K562 (cell line): ENCODE measurements around the gene ACP1. TPM values are rescaled to one million over a fixed set of nuclear protein-coding genes. Genes with fewer than 3 reads are reported as not detected.

Experiments used
- ATAC-seq: fragments of 200-7000 bp; cut with Tn5 transposase; 3 replicates; pipeline ENCODE4 v1.9.1; 2020; ENCODE audit warnings: moderate library complexity
- BruUV-seq: library from RNA; stranded (reverse); fragments of 400-500 nt; replicated peaks from 2 replicates; lab custom pipeline; 2021; lab: Mats Ljungman, UMichigan
- CTCF ChIA-PET: fragments of 300-600 bp; formaldehyde crosslinking; extraction: SDS; loops from one replicate; lab custom pipeline; 2021; ENCODE audit warnings: low intra/inter-chr PET ratio; lab: Yijun Ruan, JAX
- POLR2A ChIA-PET: fragments of 300-600, 350-650 bp; sonication (Branson Sonifier 250); formaldehyde crosslinking; extraction: SDS; loops from one replicate; lab custom pipeline; 2021; ENCODE audit warnings: antibody characterized with exemption, inconsistent platforms; lab: Yijun Ruan, JAX
- DNase-seq, 4 experiments: peaks; one replicate each; pipeline versions ENCODE4 v3.0.0 to v3.0.0-alpha.2; 2011 to 2018; ENCODE audit warnings: low spot score in 3 of 4, mixed read lengths in 3 of 4; ENCODE audit errors: extremely low read depth in 1 of 4
- FAIRE-seq: peaks from 2 replicates; lab custom pipeline; 2011; peaks lifted over from hg19 to GRCh38; lab: Jason Lieb, UNC
- H2AFZ ChIP-seq: 2 replicates; pipeline ENCODE4 v1.6.0; 2011; ENCODE audit warnings: low read depth, low read length, control low read depth, inconsistent platforms
- H3K27ac ChIP-seq: fragments of 200-600 bp; 3 replicates; pipeline ENCODE4 v1.8.0; 2011; ENCODE audit warnings: low read depth, mild to moderate bottlenecking, control low read depth, inconsistent platforms, low read length, moderate library complexity, mixed read lengths; ENCODE audit errors: extremely low read depth
- H3K27me3 ChIP-seq, 2 experiments: fragments of 300-600 bp in 1 of 2; 2 replicates in 1 of 2; 3 replicates in 1 of 2; pipeline versions ENCODE4 v1.6.0 to v1.8.0; 2011; ENCODE audit warnings: inconsistent platforms in 2 of 2, low read length in 2 of 2, mild to moderate bottlenecking in 1 of 2, mixed read lengths in 1 of 2, moderate library complexity in 1 of 2; ENCODE audit not compliant: control insufficient read depth in 2 of 2, insufficient read depth in 2 of 2
- H3K36me3 ChIP-seq: fragments of 300-600 bp; 3 replicates; pipeline ENCODE4 v1.8.0; 2011; ENCODE audit warnings: mild to moderate bottlenecking, low read length, inconsistent platforms; ENCODE audit not compliant: control insufficient read depth, insufficient read depth
- H3K4me1 ChIP-seq, 2 experiments: fragments of 200-600 bp in 1 of 2; replicated peaks in 1 of 2; 2 replicates in 1 of 2; 3 replicates in 1 of 2; pipeline versions ENCODE4 v1.5.1 to v1.8.0; 2011; ENCODE audit warnings: inconsistent platforms in 2 of 2, low read length in 2 of 2, mild to moderate bottlenecking in 1 of 2, mixed read lengths in 1 of 2, moderate library complexity in 1 of 2; ENCODE audit not compliant: control insufficient read depth in 2 of 2, insufficient read depth in 2 of 2
- H3K4me2 ChIP-seq: 2 replicates; pipeline ENCODE4 v1.6.1; 2011; ENCODE audit warnings: low read length, control low read depth, inconsistent platforms, mixed read lengths; ENCODE audit not compliant: insufficient read depth
- H3K4me3 ChIP-seq: fragments of 200-600 bp; sonication (generic), shearing (Covaris generic); 2 replicates; pipeline ENCODE4 v1.5.1; 2016; ENCODE audit warnings: control low read depth, inconsistent platforms
- H3K79me2 ChIP-seq: fragments of 200-600 bp; 3 replicates; pipeline ENCODE4 v1.8.0; 2011; ENCODE audit warnings: low read length, inconsistent platforms; ENCODE audit not compliant: control insufficient read depth, insufficient read depth
- H3K9ac ChIP-seq, 2 experiments: 2 replicates each; pipeline versions ENCODE4 v1.6.0 to v1.6.1; 2011; ENCODE audit warnings: low read depth in 2 of 2, low read length in 2 of 2, control low read depth in 1 of 2, inconsistent platforms in 1 of 2, mild to moderate bottlenecking in 1 of 2, mixed read lengths in 1 of 2; ENCODE audit not compliant: insufficient read depth in 1 of 2
- H3K9me1 ChIP-seq: one replicate; pipeline ENCODE4 v1.6.0; 2011; ENCODE audit warnings: inconsistent platforms, mild to moderate bottlenecking, low read length, moderate library complexity; ENCODE audit not compliant: control insufficient read depth, insufficient read depth
- H3K9me3 ChIP-seq: replicated peaks from 2 replicates; pipeline ENCODE4 v1.5.1; 2011; ENCODE audit warnings: low read depth, low read length, inconsistent platforms; ENCODE audit not compliant: control insufficient read depth, insufficient read depth
- H4K20me1 ChIP-seq: replicated peaks from 2 replicates; pipeline ENCODE4 v1.6.1; 2011; ENCODE audit warnings: low read length, inconsistent platforms, mixed read lengths; ENCODE audit not compliant: control insufficient read depth, insufficient read depth
- COPS2 ChIP-seq: fragments of 450-650 bp; conservative IDR thresholded peaks from 2 replicates; pipeline ENCODE4 v1.6.1; 2016; ENCODE audit warnings: mild to moderate bottlenecking, moderate library complexity
- KAT8 ChIP-seq: fragments of 450-650 bp; IDR thresholded peaks from 2 replicates; pipeline ENCODE4 v1.6.1; 2016; ENCODE audit warnings: low read depth, mild to moderate bottlenecking
- MCM7 ChIP-seq, 2 experiments: fragments of 450-650 bp; IDR thresholded peaks; 2 replicates each; pipeline ENCODE4 v1.6.1; 2016 to 2018
- MYC ChIP-seq, 2 experiments: fragments of 250-450 bp in 1 of 2; sonication (Bioruptor Pico) in 1 of 2; IDR thresholded peaks; 2 replicates each; pipeline versions ENCODE4 v1.5.1 to v1.6.1; 2012 to 2021; ENCODE audit warnings: low read depth in 2 of 2, borderline replicate concordance in 1 of 2, improper control_type of control experiment in 1 of 2, low read length in 1 of 2, mild to moderate bottlenecking in 1 of 2, moderate library complexity in 1 of 2
- POLR2G ChIP-seq: fragments of 200-400 bp; formaldehyde crosslinking; IDR thresholded peaks from 2 replicates; pipeline ENCODE4 v1.6.1; 2017; ENCODE audit warnings: low read depth, mild to moderate bottlenecking, antibody characterized with exemption, low read length, moderate library complexity
- PTBP1 ChIP-seq: fragments of 200-400 bp; formaldehyde crosslinking; IDR thresholded peaks from 2 replicates; pipeline ENCODE4 v1.6.1; 2017; ENCODE audit warnings: low read depth, low read length
- RBM25 ChIP-seq: fragments of 200-400 bp; formaldehyde crosslinking; IDR thresholded peaks from 2 replicates; pipeline ENCODE4 v1.6.1; 2018; ENCODE audit warnings: low read length, low read depth, moderate library complexity; ENCODE audit not compliant: severe bottlenecking
- SMARCC2 ChIP-seq: fragments of 450-650 bp; IDR thresholded peaks from 2 replicates; pipeline ENCODE4 v1.6.1; 2017; ENCODE audit warnings: antibody characterized with exemption, moderate library complexity, mild to moderate bottlenecking, low read depth
- TAF9B ChIP-seq: fragments of 450-650 bp; IDR thresholded peaks from 2 replicates; pipeline ENCODE4 v1.6.1; 2018; ENCODE audit warnings: mild to moderate bottlenecking; ENCODE audit not compliant: partially characterized antibody
- TEAD2 ChIP-seq: fragments of 450-650 bp; IDR thresholded peaks from 2 replicates; pipeline ENCODE4 v1.6.1; 2016; ENCODE audit warnings: missing genetic modification characterization, control low read depth, missing compliant biosample characterization
- TFAP4 ChIP-seq: sonication (generic); formaldehyde crosslinking; IDR thresholded peaks from 2 replicates; pipeline ENCODE4 v1.8.0; 2022; ENCODE audit warnings: missing genetic modification reagents, mild to moderate bottlenecking, moderate library complexity, borderline replicate concordance
- ZNF384 ChIP-seq: IDR thresholded peaks from 2 replicates; pipeline ENCODE4 v1.6.1; 2012; ENCODE audit warnings: low read depth, low read length, improper control_type of control experiment
- ZNF511 ChIP-seq: sonication (generic); formaldehyde crosslinking; IDR thresholded peaks from 2 replicates; pipeline ENCODE4 v1.8.0; 2022; ENCODE audit warnings: mild to moderate bottlenecking, missing genetic modification reagents
- ZNF695 ChIP-seq: fragments of 450-650 bp; formaldehyde crosslinking; IDR thresholded peaks from 2 replicates; pipeline ENCODE4 v1.4.0; 2020; ENCODE audit warnings: mild to moderate bottlenecking, moderate library complexity
- WGBS: fragments of 100-300 bp; shearing (Covaris generic); methylation state at CpG from one replicate; pipeline ENCODE4 v1.1.6; 2016; ENCODE audit warnings: low coverage, mixed read lengths; ENCODE audit not compliant: insufficient coverage; ENCODE audit errors: missing lambda C conversion rate; 5-methylcytosine and 5-hydroxymethylcytosine counted together
- in situ Hi-C: fragments of 300-500 bp; cut with MboI; formaldehyde crosslinking; loops from 4 replicates; pipeline ENCODE4 v1.15.0; 2018; ENCODE audit warnings: inconsistent platforms, mixed read lengths
- intact Hi-C: fragments of 100-400 bp; cut with micrococcal nuclease; formaldehyde crosslinking; loops from 2 replicates; pipeline ENCODE4 v1.14.2; 2022
- polyA plus RNA-seq, 8 experiments: library from polyadenylated mRNA; depleted of rRNA in 4 of 8; stranded (reverse) in 5 of 8; unstranded in 3 of 8; fragments of >200 nt; fragmentation: Nextera tagmentation in 2 of 8; fragmentation: Illumina TruSeq in 1 of 8; extraction: Ambion mirVana in 2 of 8; extraction: Trizol in 1 of 8; gene quantifications; 2 replicates each; pipeline versions ENCODE4 v1.2.1 to v1.2.3, GENCODE V29; 2011 to 2014; ENCODE audit warnings: inconsistent platforms in 1 of 8, missing spikeins in 1 of 8
- total RNA-seq, 7 experiments: library from RNA; depleted of rRNA in 6 of 7; stranded (reverse); fragments of >200 nt in 6 of 7; fragmentation: Illumina TruSeq in 2 of 7; extraction: Trizol in 2 of 7; gene quantifications; 2 replicates each; pipeline versions ENCODE4 v1.2.1 to v1.2.3, GENCODE V29; 2011 to 2021; ENCODE audit warnings: low replicate concordance in 1 of 7

The ACP1 gene
- total and polyA plus RNA-seq, 9 of the 15 experiments (the other 6 are each of a cell fraction or from before 2014, with no cell fraction given), result 139 to 493 (median 189) TPM

GRCh38 chr2:286035-286434, 21.3 kb downstream of the ACP1 start:
- TF ChIP-seq ZNF695 (CRISPR knock-in tag) (no peak), TEAD2 (tag) (no peak), RBM25 (no peak), KAT8 (no peak), MYC (IDR thresholded peaks at IDR 0.05; ENCODE audit: low read depth, low read length) (no peak), MYC (CRISPR knock-in tag; IDR thresholded peaks at IDR 0.05; ENCODE audit: borderline replicate concordance, low read depth) (no peak), TAF9B (no peak), MCM7 (IDR thresholded peaks at IDR 0.05) (no peak), POLR2G (no peak), COPS2 (no peak), PTBP1 (no peak), TFAP4 (no peak), SMARCC2 (no peak), ZNF511 (CRISPR knock-in tag) (no peak), ZNF384 (no peak)
- TF ChIP-seq, all 486 proteins: peak for 0
- in situ Hi-C loops (no loop called here), intact Hi-C loops (no loop called here)
- Histone ChIP-seq H3K4me3 (no peak overlapping the region), H3K27me3 (no peaks in the 10 kb centered on the region), H2AFZ (no peak overlapping the region), H3K4me2 (no peak overlapping the region), H3K9me1 (no peaks in the 10 kb centered on the region), H3K9ac (no peak overlapping the region), H3K9me3 (no peaks in the 10 kb centered on the region), H3K4me1 (peaks cover 0 to 13% of the 10 kb centered on the region in 2 experiments; a peak in 3 of 5 replicates), H4K20me1 (no peaks in the 10 kb centered on the region), H3K27ac (no peak overlapping the region), H3K79me2 (no peaks in the 10 kb centered on the region), H3K36me3 (peaks cover 15% of the 10 kb centered on the region; the same call in 2 of the 3 replicates)
- ChIA-PET CTCF (no interaction called here), POLR2A (no interaction called here)
- DNase-seq (no peak), FAIRE-seq (no peak), ATAC-seq (no peak)
- BruUV-seq, result no TSS peak
- 76% methylated on average over 5 of the region's 6 CpGs for WGBS
